Tibial artery (tissue), 4 donors: ENCODE measurements around the gene FOXJ1.

ENCODE experiments used
- DNase-seq, 2 donors: peaks; one replicate each; pipeline ENCODE4 v3.0.0-alpha.2; 2019
- H3K27ac ChIP-seq, 2 donors: fragments of 200-600 bp; sonication (generic) in 1 of 2; 1 replicate in 1 of 2; 2 replicates in 1 of 2; pipeline ENCODE4 v1.5.1; 2018 to 2019; ENCODE audit warnings: mild to moderate bottlenecking in 1 of 2
- H3K27me3 ChIP-seq, 2 donors: fragments of 200-600 bp; sonication (generic) in 1 of 2; one replicate each; pipeline versions ENCODE4 v1.5.1 to v1.6.0; 2016 to 2019
- H3K36me3 ChIP-seq, 3 donors: fragments of 200-600 bp; sonication (generic) in 2 of 3; one replicate each; pipeline ENCODE4 v1.5.1; 2016 to 2019; ENCODE audit warnings: mild to moderate bottlenecking in 2 of 3
- H3K4me1 ChIP-seq, 4 donors: fragments of 200-600 bp; sonication (generic) in 2 of 4; 1 replicate in 3 of 4; 2 replicates in 1 of 4; pipeline ENCODE4 v1.5.1; 2016 to 2019
- H3K4me3 ChIP-seq, 2 donors: fragments of 200-600 bp; sonication (generic) in 1 of 2; 1 replicate in 1 of 2; 2 replicates in 1 of 2; pipeline ENCODE4 v1.5.1; 2018 to 2019; ENCODE audit warnings: mild to moderate bottlenecking in 2 of 2
- H3K9me3 ChIP-seq, 3 donors: fragments of 200-600 bp; sonication (generic) in 1 of 3; one replicate each; pipeline ENCODE4 v1.5.1; 2016 to 2019
- CTCF ChIP-seq, 2 experiments: fragments of 200-600 bp in 1 of 2; fragments of 450-650 bp in 1 of 2; IDR thresholded peaks; one replicate each; pipeline ENCODE4 v1.5.1; 2017 to 2019; ENCODE audit warnings: antibody characterized with exemption in 2 of 2, mild to moderate bottlenecking in 1 of 2, moderate library complexity in 1 of 2
- intact Hi-C: fragments of 100-400 bp; cut with DNase I; formaldehyde crosslinking; loops from one replicate; pipeline ENCODE4 v1.15.0; 2023; ENCODE audit warnings: low total_unique reads

Gene FOXJ1

GRCh38 chr17:76149214-76149613 lies 8.2 kb upstream of the FOXJ1 start:
- no peak for TF ChIP-seq CTCF (IDR thresholded peaks at IDR 0.05)
- no peak overlapping the region for H3K4me3 ChIP-seq
- H3K27me3 ChIP-seq: peaks cover 0 to 8% of the 10 kb centered on the region in 2 donors
- DNase-seq: no peak
- H3K9me3 ChIP-seq: no peaks in the 10 kb centered on the region
- no peaks in the 10 kb centered on the region for H3K36me3 ChIP-seq
- no peak overlapping the region for H3K27ac ChIP-seq
- intact Hi-C loops: no loop called here
- no peaks in the 10 kb centered on the region for H3K4me1 ChIP-seq

DNA sequence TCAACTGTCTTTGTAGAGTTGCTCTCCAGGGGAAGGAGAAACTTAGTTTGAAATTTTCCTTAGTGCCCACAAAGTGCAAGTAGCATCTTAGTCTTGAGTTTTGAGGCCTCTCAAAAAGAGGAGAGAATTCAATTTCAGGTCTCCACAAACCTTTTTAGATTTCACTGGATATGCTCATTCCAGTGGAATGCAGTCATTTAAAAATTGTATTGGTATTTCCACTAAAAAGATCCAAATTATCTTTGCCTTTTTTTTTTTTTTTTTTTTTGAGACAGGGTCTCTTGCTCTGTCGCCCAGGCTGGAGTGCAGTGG lies 6.9 kb upstream of the FOXJ1 start:
- H3K27ac ChIP-seq: no peak overlapping the region
- intact Hi-C loops: no loop called here
- TF ChIP-seq CTCF (IDR thresholded peaks at IDR 0.05): no peak

GRCh38 chr17:76147211-76148014 lies 6.4 kb upstream of the FOXJ1 start:
- DNase-seq: no peak
- Histone ChIP-seq H3K27ac (no peak overlapping the region), H3K4me1 (no peaks in the 10 kb centered on the region), H3K36me3 (no peaks in the 10 kb centered on the region), H3K27me3 (peaks cover 0 to 8% of the 10 kb centered on the region in 2 donors), H3K4me3 (no peak overlapping the region), H3K9me3 (no peaks in the 10 kb centered on the region)
- intact Hi-C loops: no loop called here
- TF ChIP-seq CTCF (IDR thresholded peaks at IDR 0.05): peak; percentile 57 to 58

More for the DNA sequence above, 6.9 kb upstream of the FOXJ1 start:
- H3K36me3 ChIP-seq: no peaks in the 10 kb centered on the region
- peaks cover 0 to 8% of the 10 kb centered on the region in 2 donors for H3K27me3 ChIP-seq
- H3K9me3 ChIP-seq: no peaks in the 10 kb centered on the region
- H3K4me1 ChIP-seq: no peaks in the 10 kb centered on the region
- H3K4me3 ChIP-seq: no peak overlapping the region
- DNase-seq: no peak

DNA sequence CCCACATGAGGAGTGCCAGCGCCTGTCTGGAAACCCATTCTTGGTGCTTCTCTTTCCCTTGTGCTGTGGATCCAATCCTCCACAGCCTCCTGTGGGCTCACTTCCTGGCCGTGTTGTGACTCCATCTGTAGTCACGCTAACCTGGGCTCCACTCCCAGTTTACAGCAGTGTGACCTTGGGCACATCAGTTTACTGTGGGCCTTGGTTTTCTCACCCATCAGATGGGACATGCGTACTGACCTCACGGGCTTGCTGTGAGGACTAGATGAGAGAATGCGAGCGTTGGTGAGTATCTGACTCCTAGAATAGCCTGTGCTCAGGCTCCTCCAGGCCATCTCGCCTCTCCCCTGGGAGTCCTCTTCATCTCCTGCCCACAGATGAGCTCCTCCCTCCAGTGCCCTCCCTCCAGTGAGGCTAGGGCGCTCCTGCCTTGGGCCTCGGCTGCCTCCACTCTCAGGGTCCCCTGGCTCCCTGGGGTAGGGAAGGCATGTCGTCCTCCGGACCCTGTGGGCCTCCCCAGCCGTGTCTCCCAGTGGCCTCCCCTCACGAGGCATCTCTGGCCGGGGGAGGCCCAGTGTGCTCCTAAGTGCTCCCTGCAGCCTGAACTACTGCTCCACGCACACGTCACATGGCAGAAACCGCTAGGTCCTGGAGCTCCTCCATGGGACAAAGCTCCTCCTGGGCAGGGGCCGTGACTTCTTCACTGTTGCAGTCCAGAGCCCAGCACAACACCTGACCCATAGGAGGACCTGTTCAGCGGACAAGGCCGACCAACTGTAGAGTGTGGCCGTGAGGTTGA lies 5.2 kb upstream of the FOXJ1 start:
- intact Hi-C loops: no loop called here
- no peak for TF ChIP-seq CTCF (IDR thresholded peaks at IDR 0.05)
- H3K36me3 ChIP-seq: no peaks in the 10 kb centered on the region
- H3K27me3 ChIP-seq: peaks cover 0 to 8% of the 10 kb centered on the region in 2 donors
- H3K4me1 ChIP-seq: peaks cover 0 to 6% (median 5%) of the 10 kb centered on the region in 4 donors
- H3K4me3 ChIP-seq: no peak overlapping the region
- H3K9me3 ChIP-seq: no peaks in the 10 kb centered on the region
- H3K27ac ChIP-seq: no peak overlapping the region
- no peak for DNase-seq

DNA sequence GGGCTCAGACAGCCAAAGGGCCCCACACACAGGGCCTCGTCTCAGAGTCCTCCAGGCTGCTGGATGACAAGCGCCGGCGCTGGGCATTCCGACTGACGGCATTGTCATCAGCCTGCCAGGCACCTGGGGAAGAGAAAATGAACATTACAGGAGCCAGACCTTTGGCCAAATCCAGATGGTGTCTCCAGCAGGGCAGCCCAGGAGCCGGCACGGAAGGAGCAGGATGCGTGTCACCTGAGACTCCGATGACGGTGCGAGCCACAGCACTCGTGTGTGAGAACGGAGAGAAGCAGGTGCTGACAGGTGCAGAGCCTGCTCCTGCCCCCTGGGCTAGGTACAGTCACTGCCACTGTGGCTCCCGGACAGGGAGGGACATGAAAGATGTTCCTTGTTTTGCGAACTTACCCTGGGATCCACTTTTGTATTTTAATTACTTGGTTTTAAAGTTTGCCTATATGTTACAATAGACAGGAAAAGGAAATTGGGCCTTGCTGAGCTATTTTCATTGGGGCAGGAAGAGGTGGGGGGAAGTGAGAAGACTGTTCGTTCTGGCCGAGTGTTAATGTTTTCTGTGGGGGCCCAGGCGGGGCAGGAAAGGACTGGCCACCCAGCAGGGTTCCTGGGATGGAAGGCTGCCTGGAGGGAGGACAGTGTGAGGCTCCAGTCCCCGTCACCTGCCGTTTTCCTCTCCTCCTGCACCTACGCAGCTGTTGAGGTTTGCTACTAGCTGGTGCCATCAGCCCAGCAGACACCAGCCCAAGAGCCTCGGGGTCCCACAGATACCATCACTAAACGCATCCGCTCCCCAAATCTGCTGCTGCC lies 4.4 kb upstream of the FOXJ1 start:
- no peak for TF ChIP-seq CTCF (IDR thresholded peaks at IDR 0.05)
- H3K27me3 ChIP-seq: peaks cover 0 to 14% of the 10 kb centered on the region in 2 donors
- H3K4me3 ChIP-seq: no peak overlapping the region
- no peaks in the 10 kb centered on the region for H3K9me3 ChIP-seq
- peak in 1 of 2 donors; percentile 55 for DNase-seq
- intact Hi-C loops: no loop called here
- no peak overlapping the region for H3K27ac ChIP-seq
- H3K36me3 ChIP-seq: no peaks in the 10 kb centered on the region
- H3K4me1 ChIP-seq: peaks cover 0 to 14% (median 13%) of the 10 kb centered on the region in 4 donors
